Stromal cell of bone marrow (primary cell): ENCODE measurements around the gene PALM.
"Not testable (repeated sequence)": the region's sequence is repeated elsewhere in the genome, so short reads cannot be mapped to it uniquely, and the experiment has no call there.

Experiments used
- DNase-seq: peaks from one replicate; pipeline ENCODE4 v3.0.0-alpha.2; 2012; ENCODE audit warnings: low read depth

Gene PALM

GRCh38 chr19:732148-733069, 23.7 kb downstream of the PALM start:
- no peak for DNase-seq

GRCh38 chr19:734716-735115, 26.0 kb downstream of the PALM start:
- no peak for DNase-seq

GRCh38 chr19:736125-736524, 27.4 kb downstream of the PALM start:
- no peak for DNase-seq

GRCh38 chr19:737591-738093, 28.9 kb downstream of the PALM start:
- DNase-seq, result no peak

GRCh38 chr19:738509-739128, 29.9 kb downstream of the PALM start:
- DNase-seq, result no peak

GRCh38 chr19:739998-740715, 31.4 kb downstream of the PALM start:
- no peak for DNase-seq

GRCh38 chr19:740816-741505, 32.2 kb downstream of the PALM start:
- not testable (repeated sequence) for DNase-seq

- DNase-seq, result no peak
These were observed 32.9 kb downstream of the PALM start for GRCh38 chr19:741506-742131.

- DNase-seq, result no peak
These were observed 33.9 kb downstream of the PALM start for GRCh38 chr19:742540-743075.

- no peak for DNase-seq
These were observed 34.5 kb downstream of the PALM start for GRCh38 chr19:743168-743687.

- not testable (repeated sequence) for DNase-seq
These were observed 36.4 kb downstream of the PALM start for GRCh38 chr19:745138-745537.

- DNase-seq, result no peak
These were observed 37.6 kb downstream of the PALM start for GRCh38 chr19:746208-746819.

GRCh38 chr19:746956-747355, 38.2 kb downstream of the PALM start:
- no peak for DNase-seq

- DNase-seq, result no peak
These were observed 38.9 kb downstream of the PALM start for GRCh38 chr19:747432-748273.

- DNase-seq, result no peak
These were observed 39.5 kb downstream of the PALM start for GRCh38 chr19:748274-748598.

- DNase-seq, result no peak
These were observed 41.1 kb downstream of the PALM start for GRCh38 chr19:749811-750210.

- no peak for DNase-seq
These were observed 42.1 kb downstream of the PALM start, which contains the start of gene MISP for GRCh38 chr19:750640-751423. TSS of gene MISP (plus strand) at chr19:751112. CDS start at chr19:756947, 5,835 bp downstream.

GRCh38 chr19:751501-752341, 43.0 kb downstream of the PALM start:
- DNase-seq, result peak; percentile 85
